Activated T-cell treated with anti-CD3 and anti-CD28 coated beads for 24 hours (primary cell): ENCODE data around the gene SURF4.
"Not testable (repeated sequence)": the region's sequence is repeated elsewhere in the genome, so short reads cannot be mapped to it uniquely, and the experiment has no call there.

Source experiments
- DNase-seq: peaks from one replicate; pipeline ENCODE4 v3.0.0-alpha.2; 2020; ENCODE audit warnings: low read depth

Gene SURF4

GRCh38 chr9:133397370-133397769 lies 21.5 kb upstream of the SURF4 start:
- DNase-seq, result no peak

DNA sequence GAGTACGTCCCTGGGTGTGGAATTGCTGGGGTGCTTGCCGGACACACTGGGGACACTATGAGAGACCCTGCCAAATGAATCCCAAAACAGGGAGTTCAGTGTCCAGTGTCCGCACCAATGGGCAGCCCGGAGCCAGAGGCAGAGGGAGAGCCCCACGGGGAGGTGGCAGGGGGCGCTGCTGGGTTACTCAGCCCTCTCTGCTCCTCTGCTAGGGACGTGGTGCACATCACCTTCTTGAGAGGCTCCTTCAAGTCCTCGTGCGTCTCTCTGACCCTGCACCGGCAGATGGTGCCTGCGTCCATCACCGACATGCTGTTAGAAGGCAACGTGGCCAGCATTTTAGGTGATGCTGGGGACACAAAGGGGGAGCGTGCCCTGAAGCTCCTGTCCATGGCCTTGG lies 21.1 kb upstream of the SURF4 start:
- DNase-seq, result no peak

GRCh38 chr9:133394687-133395271 lies 18.9 kb upstream of the SURF4 start:
- DNase-seq, result no peak

DNA sequence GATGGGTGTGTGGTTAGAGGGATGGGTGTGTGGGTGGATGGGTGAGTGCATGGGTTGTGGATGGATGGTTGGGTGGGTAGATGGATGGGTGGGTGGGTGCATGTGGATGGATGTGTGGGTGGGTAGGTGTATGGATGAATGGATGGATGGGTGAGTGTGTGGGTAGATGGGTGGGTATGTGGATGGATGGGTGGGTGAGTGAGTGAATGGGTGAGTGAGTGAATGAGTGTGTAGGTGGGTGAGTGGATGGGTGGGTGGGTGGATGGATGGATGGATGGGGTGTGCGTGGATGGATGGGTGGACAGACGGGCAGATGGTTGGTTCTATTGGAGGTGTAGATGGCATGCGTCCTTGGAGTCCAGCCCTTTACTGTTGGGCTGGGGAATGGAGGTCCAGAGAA lies 17.5 kb upstream of the SURF4 start:
- no peak for DNase-seq

DNA sequence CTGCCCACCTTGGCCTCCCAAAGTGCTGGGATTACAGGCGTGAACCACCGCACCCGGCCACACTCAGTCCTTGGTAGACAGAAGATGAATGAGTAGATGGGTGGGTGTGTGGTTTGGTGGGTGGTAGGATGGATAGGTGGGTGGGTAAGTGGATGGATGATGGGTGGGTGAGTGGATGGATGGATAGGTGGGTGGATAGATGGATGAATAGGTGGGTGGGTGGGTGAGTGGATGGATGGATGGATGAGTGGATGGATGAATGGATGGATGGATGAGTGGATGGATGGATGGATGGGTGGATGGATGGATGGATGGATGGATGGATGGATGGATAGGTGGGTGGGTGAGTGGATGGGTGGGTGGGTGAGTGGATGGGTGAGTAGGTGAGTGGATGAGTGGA lies 16.4 kb upstream of the SURF4 start:
- not testable (repeated sequence) for DNase-seq

DNA sequence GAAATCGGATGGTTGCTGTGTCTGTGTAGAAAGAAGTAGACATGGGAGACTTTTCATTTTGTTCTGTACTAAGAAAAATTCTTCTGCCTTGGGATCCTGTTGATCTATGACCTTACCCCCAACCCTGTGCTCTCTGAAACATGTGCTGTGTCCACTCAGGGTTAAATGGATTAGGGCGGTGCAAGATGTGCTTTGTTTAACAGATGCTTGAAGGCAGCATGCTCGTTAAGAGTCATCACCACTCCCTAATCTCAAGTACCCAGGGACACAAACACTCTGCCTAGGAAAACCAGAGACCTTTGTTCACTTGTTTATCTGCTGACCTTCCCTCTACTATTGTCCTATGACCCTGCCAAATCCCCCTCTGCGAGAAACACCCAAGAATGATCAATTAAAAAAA lies 15.6 kb upstream of the SURF4 start:
- not testable (repeated sequence) for DNase-seq

DNA sequence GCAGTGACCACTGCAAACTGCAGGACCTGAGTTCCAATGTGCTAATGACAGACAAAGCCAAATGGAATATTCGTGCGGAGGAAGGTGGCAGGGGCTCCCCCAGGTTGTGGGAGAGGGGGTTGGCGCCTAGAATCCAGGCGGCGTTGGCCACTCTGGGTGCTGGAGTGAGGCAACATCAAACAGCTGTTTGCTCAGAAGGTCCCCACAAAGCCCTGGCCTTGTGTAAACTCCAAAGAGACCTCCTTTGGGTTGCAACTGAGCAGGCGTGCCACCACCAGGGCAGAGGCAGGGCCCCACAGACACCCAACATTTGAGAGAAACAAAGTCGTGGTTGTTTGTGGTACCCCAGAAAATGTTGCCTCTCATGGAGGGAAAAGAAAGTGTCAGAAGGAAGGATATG lies 14.9 kb upstream of the SURF4 start:
- DNase-seq, result no peak

DNA sequence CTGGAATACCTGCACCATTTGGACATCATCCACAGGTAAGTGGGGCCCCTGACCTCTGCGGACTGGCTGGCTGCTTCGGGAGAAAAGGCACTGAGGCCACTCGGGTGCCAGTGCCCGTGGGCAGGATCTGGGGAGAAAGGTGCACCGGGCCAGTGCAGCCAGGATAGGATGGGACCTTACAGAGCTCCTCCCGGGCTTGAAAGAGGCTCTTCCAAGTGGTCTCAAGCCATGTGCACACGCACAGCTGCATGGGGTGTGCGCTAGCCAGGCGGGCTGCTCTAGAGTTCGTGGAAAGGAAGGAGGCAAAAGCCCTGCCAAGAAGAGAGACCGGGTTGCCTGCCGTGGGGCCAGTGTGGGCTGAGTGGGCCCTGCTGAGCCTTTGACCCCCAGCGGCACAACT lies 13.7 kb upstream of the SURF4 start:
- no peak for DNase-seq

GRCh38 chr9:133389025-133389557 lies 13.2 kb upstream of the SURF4 start:
- DNase-seq, result no peak

DNA sequence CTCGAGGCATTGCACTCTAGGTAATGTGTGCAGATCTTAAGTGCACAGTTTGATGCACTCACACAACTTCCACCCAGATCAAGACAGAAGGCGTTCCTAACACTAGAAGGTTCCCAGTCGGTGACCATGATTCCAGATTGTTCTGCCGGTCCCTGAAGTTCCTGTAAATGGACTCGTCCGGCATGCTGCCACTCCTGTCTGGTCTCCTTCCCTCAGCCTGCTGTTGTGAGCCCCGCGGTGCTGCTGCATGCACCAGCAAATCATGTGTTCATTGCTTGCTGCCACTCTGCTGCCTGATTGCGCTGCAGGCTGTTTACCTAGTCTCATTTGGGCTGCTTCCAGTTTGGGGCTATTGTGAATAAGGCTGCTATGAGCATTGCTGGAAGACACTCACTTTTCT lies 11.8 kb upstream of the SURF4 start:
- DNase-seq, result no peak

- no peak for DNase-seq
Measured at GRCh38 chr9:133386338-133386737, 10.5 kb upstream of the SURF4 start.

GRCh38 chr9:133385452-133385851 lies 9.6 kb upstream of the SURF4 start:
- no peak for DNase-seq

- no peak for DNase-seq
Measured at GRCh38 chr9:133384736-133385321, 9.0 kb upstream of the SURF4 start.

- no peak for DNase-seq
Measured at GRCh38 chr9:133383438-133383837, 7.6 kb upstream of the SURF4 start.

DNA sequence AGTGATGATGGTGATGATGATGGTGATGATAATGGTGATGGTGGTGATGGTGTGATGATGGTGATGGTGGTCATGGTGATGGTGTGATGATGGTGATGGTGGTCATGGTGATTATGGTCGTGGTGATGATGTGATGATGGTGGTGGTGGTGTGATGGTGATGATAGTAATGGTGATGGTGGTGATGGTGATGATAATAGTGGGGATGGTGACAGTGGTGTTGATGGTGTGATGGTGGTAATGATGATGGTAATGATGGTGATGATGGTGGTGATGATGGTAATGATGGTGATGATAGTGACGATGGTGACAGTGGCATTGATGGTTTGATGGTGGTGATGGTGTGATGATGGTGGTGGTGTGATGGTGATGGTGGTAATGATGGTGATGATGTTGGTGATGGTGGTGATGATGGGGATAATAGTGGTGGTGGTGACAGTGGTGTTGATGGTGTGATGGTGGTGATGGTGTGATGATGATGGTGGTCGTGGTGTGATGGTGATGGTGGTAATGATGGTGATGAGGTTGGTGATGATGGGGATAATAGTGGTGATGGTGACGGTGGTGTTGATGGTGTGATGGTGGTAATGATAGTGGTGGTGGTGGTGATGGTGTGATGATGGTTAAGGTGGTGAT lies 6.8 kb upstream of the SURF4 start:
- DNase-seq, result no peak

DNA sequence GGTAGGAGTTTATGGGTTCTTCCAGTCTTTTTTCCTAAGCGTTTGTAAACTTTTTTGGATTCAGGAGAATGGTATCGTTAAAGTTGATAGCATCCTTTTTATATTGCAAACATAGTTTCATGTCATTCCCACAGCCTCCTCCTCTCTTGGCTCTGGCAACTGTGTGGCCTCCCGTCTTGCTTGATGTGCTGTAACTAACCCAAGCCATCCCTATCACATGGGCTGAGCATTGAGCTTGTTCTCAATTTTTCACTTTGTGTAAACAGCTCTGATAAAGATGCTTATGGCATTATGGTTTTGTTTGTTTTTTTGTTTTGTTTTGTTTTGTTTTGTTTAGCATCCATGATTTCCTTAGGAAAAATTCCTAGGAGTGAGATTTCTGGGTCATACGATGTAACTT lies 4.9 kb upstream of the SURF4 start:
- DNase-seq, result no peak

DNA sequence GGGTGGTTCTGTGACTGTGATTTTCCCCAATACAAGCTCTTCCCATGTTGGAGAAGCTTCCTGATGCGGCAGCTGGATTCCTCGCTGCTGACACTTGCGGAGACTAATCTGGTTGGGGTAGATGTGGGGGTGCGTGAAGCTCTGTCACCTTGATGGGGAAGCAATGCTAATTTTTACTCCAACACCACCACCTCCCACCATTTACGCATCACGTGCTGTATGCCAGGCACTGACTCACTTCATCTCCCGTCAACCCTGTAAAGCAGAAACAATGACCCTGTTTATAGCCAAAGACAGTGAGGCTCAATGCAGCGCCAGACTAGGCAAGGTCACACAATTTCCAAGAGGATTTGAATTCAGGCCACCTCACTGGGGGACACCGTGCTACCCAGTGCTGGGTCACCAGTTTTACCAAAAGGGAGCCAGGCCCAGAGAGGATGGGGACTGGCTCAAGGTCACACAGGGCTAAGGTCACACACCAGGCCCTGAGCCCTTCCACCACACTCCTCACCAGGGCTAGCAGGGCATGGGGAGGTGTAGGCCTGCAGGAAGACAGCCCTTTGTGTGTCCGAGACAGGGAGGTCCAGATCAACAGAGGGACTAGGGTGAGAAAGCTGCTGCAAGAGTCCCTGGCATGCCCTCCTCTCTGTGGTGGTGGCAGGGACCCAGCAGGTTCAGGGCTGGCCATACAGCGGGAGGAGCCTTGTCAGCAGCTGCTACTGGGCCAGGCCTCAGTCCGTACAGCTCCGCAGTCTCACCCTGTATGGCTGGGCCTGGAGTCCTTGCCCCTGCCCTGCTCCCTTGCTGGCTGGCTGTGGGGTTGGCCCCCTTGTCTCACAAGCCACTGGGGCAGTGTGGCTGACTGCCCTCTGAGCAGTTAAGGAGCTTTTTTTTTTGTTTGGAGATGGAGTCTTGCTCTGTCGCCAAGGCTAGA lies 3.6 kb upstream of the SURF4 start:
- no peak for DNase-seq

DNA sequence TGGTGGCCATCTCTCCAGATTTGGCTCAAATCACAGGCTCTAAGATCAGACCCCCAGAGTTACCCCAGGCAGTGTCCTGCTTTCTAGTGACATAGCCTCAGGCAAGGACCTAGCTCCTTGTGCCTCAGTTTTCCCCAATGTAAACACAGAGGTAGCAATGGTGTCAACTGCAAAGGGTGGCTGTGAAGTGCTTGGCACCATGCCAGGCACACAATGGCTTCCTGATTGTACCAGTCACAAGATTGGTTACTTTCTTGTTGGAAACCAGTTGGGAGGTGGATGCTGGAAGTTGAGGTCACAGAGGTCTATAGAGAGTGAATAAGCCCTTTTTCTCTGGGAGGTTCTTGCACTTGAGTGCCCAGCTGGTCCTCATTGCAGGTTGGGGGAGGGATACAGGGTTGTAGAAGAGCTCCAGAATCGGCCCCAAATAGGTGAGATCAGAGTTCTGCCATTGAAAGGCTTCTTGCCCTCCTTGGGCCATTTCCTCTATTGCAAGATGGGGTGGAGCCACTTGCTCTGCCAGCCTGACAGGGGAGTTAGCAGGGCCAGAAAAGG lies 2.6 kb upstream of the SURF4 start:
- no peak for DNase-seq

- no peak for DNase-seq
Measured at GRCh38 chr9:133377721-133378216, 1.9 kb upstream of the SURF4 start.

DNA sequence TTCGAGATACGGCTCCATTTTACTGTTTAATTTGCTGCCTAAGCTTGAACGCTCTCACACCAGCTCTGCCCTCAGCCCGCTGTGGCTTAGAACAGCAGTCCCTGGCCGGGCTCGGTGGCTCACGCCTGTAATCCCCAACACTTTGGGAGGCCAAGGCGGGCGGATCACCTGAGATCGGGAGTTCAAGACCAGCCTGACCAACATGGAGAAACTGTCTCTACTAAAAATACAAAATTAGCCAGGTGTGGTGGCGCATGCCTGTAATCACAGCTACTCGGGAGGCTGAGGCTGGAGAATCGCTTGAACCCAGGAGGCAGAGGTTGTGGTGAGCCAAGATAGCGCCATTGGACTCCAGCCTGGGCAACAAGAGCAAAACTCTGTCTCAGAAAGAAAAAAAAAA lies 1.4 kb upstream of the SURF4 start:
- DNase-seq, result not testable (repeated sequence)

DNA sequence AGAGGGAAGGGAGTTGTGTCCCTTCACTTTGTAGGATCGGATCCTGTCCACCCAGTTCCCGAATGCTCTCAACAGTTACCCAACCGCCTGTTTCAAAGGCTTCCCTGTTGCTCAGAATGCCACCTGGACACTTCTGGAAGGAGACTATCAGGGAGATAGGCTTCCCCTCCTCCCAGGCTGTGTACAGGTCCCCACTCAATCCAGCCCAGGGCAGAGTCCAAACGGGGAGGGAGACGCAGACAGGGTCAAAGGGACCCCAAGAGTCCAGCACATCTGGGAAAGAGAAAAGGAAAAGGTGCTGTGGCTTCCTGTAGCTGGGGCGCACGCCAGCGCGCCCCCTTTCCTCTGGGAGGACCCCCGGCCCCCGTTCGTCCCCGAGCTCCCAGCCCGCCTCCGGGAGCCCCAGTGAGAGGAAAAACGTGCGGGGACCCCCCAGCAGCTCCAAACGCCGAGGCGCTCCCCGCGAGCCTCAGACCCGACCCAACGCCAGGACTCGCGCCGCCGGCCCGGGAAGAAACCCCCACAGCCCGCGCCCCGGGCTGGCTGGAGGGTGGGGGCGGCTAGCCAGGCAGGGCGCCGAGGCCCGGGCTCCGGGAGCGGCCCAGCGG lies 640 bp downstream of the SURF4 start:
- no peak for DNase-seq
